ENCODE results near the gene CHSY1.

Gene CHSY1

GRCh38 chr15:101159936-101160815, 91.7 kb downstream of the CHSY1 start:
- no peak for TF ChIP-seq CTCF (IDR thresholded peaks at IDR 0.05; ENCODE audit: insufficient read depth, low read depth, low read length, missing control alignments)
- DNase-seq (ENCODE audit: low read depth): no peak

GRCh38 chr15:101159096-101159935, 92.5 kb downstream of the CHSY1 start:
- H3K4me3 ChIP-seq (ENCODE audit: low read length): no peak overlapping the region
- TF ChIP-seq CTCF (IDR thresholded peaks at IDR 0.05; ENCODE audit: insufficient read depth, low read depth, low read length, missing control alignments): no peak
- DNase-seq (ENCODE audit: low read depth): no peak

More at GRCh38 chr15:101159936-101160815, 91.7 kb downstream of the CHSY1 start:
- H3K4me3 ChIP-seq (ENCODE audit: low read length): no peak overlapping the region

GRCh38 chr15:101158166-101159095, 93.4 kb downstream of the CHSY1 start:
- DNase-seq (ENCODE audit: low read depth): no peak
- no peak for TF ChIP-seq CTCF (IDR thresholded peaks at IDR 0.05; ENCODE audit: insufficient read depth, low read depth, low read length, missing control alignments)
- no peak overlapping the region for H3K4me3 ChIP-seq (ENCODE audit: low read length)

GRCh38 chr15:101157721-101158120, 94.1 kb downstream of the CHSY1 start:
- H3K4me3 ChIP-seq (ENCODE audit: low read length): no peak overlapping the region
- no peak for TF ChIP-seq CTCF (IDR thresholded peaks at IDR 0.05; ENCODE audit: insufficient read depth, low read depth, low read length, missing control alignments)
- DNase-seq (ENCODE audit: low read depth): no peak

- TF ChIP-seq CTCF (IDR thresholded peaks at IDR 0.05; ENCODE audit: insufficient read depth, low read depth, low read length, missing control alignments): no peak
- H3K4me3 ChIP-seq (ENCODE audit: low read length): no peak overlapping the region
- DNase-seq (ENCODE audit: low read depth): no peak
These were observed 95.2 kb downstream of the CHSY1 start for GRCh38 chr15:101156509-101157159.

- H3K4me3 ChIP-seq (ENCODE audit: low read length): no peak overlapping the region
- TF ChIP-seq CTCF (IDR thresholded peaks at IDR 0.05; ENCODE audit: insufficient read depth, low read depth, low read length, missing control alignments): no peak
These were observed 95.8 kb downstream of the CHSY1 start for GRCh38 chr15:101156061-101156460.

More at GRCh38 chr15:101156061-101156460, 95.8 kb downstream of the CHSY1 start:
- no peak for DNase-seq (ENCODE audit: low read depth)
